DND-41 (cell line): ENCODE measurements around the gene COQ5.
"Not testable (repeated sequence)": the region's sequence is repeated elsewhere in the genome, so short reads cannot be mapped to it uniquely, and the experiment has no call there.

Experiments
- ATAC-seq: fragments of 200-7000 bp; cut with Tn5 transposase; 3 replicates; pipeline ENCODE4 v1.9.1; 2021; ENCODE audit warnings: low read depth; ENCODE audit not compliant: insufficient read depth
- DNase-seq: peaks from one replicate; pipeline ENCODE4 v3.0.0-alpha.2; 2020
- H2AFZ ChIP-seq: 2 replicates; pipeline ENCODE4 v1.6.0; 2012; ENCODE audit warnings: low read depth, low read length
- H3K27ac ChIP-seq: 2 replicates; pipeline ENCODE4 v1.5.1; 2012; ENCODE audit warnings: low read length, inconsistent platforms
- H3K27me3 ChIP-seq: fragments of 200-600 bp; sonication (generic); 2 replicates; pipeline ENCODE4 v1.6.0; 2012; ENCODE audit warnings: low read length, mild to moderate bottlenecking, inconsistent platforms; ENCODE audit not compliant: insufficient read depth, poor library complexity
- H3K36me3 ChIP-seq: 2 replicates; pipeline ENCODE4 v1.5.1; 2012; ENCODE audit warnings: low read length, inconsistent platforms; ENCODE audit not compliant: insufficient read depth
- H3K4me1 ChIP-seq: 2 replicates; pipeline ENCODE4 v1.5.1; 2012; ENCODE audit warnings: mild to moderate bottlenecking, low read length; ENCODE audit not compliant: insufficient read depth
- H3K4me2 ChIP-seq: 2 replicates; pipeline ENCODE4 v1.6.0; 2012; ENCODE audit warnings: mild to moderate bottlenecking, moderate library complexity, low read length, inconsistent platforms; ENCODE audit not compliant: insufficient read depth
- H3K4me3 ChIP-seq, 2 experiments: fragments of 200-600 bp in 1 of 2; shearing (Covaris generic) in 1 of 2; 2 replicates each; pipeline ENCODE4 v1.5.1; 2012 to 2016; ENCODE audit warnings: inconsistent platforms in 2 of 2, low read length in 2 of 2, mild to moderate bottlenecking in 2 of 2, low read depth in 1 of 2, moderate library complexity in 1 of 2
- H3K79me2 ChIP-seq: 2 replicates; pipeline ENCODE4 v1.6.0; 2012; ENCODE audit warnings: low read length, inconsistent platforms; ENCODE audit not compliant: insufficient read depth
- H3K9ac ChIP-seq: 2 replicates; pipeline ENCODE4 v1.6.0; 2012; ENCODE audit warnings: low read depth, mild to moderate bottlenecking, inconsistent platforms, low read length, moderate library complexity
- H3K9me3 ChIP-seq: 2 replicates; pipeline ENCODE4 v1.5.1; 2012; ENCODE audit warnings: low read length, moderate library complexity, mild to moderate bottlenecking, inconsistent platforms; ENCODE audit not compliant: insufficient read depth, severe bottlenecking
- H4K20me1 ChIP-seq: 2 replicates; pipeline ENCODE4 v1.6.0; 2012; ENCODE audit warnings: low read length; ENCODE audit not compliant: insufficient read depth
- EZH2 ChIP-seq: IDR thresholded peaks from 3 replicates; pipeline ENCODE4 v1.6.1; 2012; ENCODE audit warnings: borderline replicate concordance, low read depth, mild to moderate bottlenecking, moderate library complexity, low read length, inconsistent platforms; ENCODE audit not compliant: severe bottlenecking
- TF ChIP-seq, protein P1 (sequence below): IDR thresholded peaks from 2 replicates; pipeline ENCODE4 v1.5.1; 2012; ENCODE audit warnings: borderline replicate concordance, low read length, moderate library complexity, mild to moderate bottlenecking; ENCODE audit not compliant: poor library complexity, severe bottlenecking; ENCODE audit errors: extremely low read depth

Gene COQ5

DNA sequence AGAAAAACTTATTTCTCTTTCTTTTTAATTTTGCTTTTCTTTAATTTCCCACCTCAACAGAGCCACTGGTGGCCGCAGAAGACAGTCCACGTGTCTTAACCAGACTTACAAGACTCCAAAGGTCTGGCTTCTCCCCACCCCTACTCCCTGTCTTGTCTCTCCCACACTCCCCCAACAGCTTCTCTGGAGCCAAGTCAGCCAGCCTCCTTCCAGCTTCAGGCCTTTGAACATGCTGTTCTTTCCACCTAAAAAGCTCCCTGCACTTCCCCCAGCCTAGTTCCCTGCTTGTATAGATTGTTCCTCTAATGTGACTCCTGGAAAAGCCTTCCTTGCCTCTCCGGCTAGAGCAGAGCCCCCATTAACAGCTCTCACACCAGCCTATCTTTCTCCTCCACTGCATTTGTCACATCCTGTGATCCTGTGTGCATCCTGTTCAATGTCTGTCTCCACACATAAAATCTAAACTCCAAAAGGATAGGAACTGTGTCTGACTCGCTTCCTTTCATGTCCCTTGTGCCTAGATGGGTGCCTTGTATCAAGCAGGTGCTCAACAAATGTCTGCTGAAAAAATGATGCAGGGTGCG, 40.8 kb downstream of the COQ5 start:
- TF ChIP-seq, protein P1, sequence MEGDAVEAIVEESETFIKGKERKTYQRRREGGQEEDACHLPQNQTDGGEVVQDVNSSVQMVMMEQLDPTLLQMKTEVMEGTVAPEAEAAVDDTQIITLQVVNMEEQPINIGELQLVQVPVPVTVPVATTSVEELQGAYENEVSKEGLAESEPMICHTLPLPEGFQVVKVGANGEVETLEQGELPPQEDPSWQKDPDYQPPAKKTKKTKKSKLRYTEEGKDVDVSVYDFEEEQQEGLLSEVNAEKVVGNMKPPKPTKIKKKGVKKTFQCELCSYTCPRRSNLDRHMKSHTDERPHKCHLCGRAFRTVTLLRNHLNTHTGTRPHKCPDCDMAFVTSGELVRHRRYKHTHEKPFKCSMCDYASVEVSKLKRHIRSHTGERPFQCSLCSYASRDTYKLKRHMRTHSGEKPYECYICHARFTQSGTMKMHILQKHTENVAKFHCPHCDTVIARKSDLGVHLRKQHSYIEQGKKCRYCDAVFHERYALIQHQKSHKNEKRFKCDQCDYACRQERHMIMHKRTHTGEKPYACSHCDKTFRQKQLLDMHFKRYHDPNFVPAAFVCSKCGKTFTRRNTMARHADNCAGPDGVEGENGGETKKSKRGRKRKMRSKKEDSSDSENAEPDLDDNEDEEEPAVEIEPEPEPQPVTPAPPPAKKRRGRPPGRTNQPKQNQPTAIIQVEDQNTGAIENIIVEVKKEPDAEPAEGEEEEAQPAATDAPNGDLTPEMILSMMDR: no peak
- TF ChIP-seq EZH2: no peak
- H3K9me3 ChIP-seq: no peaks in the 10 kb centered on the region
- DNase-seq: no peak
- H3K36me3 ChIP-seq: peaks cover 5% of the 10 kb centered on the region; the same call in 1 of the 2 replicates
- H3K4me2 ChIP-seq: no peak overlapping the region
- ATAC-seq: no peak
- H3K9ac ChIP-seq: no peak overlapping the region
- H4K20me1 ChIP-seq: no peaks in the 10 kb centered on the region
- H3K27ac ChIP-seq: no peak overlapping the region
- H3K79me2 ChIP-seq: no peaks in the 10 kb centered on the region
- H3K4me3 ChIP-seq: no peak overlapping the region
- H2AFZ ChIP-seq: no peak overlapping the region
- H3K4me1 ChIP-seq: no peaks in the 10 kb centered on the region
- H3K27me3 ChIP-seq: no peaks in the 10 kb centered on the region

DNA sequence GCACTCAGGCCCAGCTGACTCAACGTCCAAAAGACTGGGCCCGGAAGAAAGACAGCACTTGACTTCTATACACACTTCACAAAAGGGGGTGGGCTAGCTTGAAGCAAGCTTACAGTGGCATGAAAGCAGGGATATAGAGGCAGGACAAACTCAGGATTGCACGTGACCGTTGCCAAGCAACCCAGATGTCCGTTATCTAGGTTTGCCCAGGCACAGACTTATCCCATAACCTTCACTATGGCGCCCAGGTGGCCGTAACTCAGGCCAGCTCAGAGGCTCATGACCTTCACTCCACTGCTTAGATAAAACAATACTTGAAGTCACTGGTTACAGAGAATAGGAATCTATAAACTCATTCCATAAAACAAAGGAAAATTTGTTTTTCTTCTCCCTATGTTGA, 41.4 kb downstream of the COQ5 start:
- H3K36me3 ChIP-seq, H3K79me2 ChIP-seq, H3K4me2 ChIP-seq, H3K4me1 ChIP-seq, ATAC-seq, DNase-seq, H3K9me3 ChIP-seq, H3K9ac ChIP-seq, H3K27ac ChIP-seq, H3K27me3 ChIP-seq, H3K4me3 ChIP-seq, H2AFZ ChIP-seq, H4K20me1 ChIP-seq: not testable (repeated sequence)

DNA sequence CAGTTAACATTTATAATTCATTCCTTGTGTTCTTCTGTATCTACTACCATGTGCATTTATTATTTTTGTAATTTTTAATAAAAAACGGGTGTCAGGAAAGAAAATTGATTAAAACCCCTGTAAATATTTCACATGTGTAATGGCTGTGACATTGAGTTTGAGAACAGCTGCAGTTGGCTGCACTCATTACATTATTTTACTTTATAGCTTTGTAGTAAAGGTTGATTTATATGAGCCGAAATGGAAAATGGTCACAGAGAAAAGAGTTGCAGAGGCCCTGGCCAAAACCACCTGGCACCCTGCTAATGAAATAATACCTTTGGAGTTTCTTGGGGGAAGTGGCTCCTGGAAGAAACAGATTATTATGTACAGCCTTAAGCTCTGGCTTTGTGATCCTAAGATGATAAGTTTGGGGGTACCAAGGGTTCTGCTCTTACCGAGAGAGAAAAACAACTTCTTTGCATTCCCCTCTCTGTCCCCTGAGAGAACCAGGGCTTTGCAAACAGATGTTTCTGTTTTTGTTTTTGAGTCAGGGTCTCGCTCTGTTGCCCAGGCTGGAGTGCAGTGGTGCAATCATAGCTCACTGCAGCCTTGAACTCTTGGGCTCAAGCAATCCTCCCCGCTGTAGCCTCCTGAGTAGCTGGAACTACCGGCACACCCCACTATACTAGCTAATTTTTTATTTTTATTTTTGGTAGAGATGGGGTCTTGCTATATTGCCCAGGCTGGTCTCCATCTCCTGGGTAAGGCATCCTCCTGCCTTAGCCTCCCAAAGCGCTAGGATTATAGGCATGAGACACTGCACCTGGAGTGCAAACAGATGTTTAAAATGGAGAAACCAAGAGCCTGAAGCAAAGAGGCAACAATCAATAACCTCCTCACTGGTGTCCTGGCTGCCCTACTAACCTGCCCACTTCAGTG, 42.7 kb downstream of the COQ5 start:
- Histone ChIP-seq H3K4me2 (no peak overlapping the region), H3K9ac (no peak overlapping the region)
- ATAC-seq: no peak

More for the DNA sequence above, 42.7 kb downstream of the COQ5 start:
- H3K36me3 ChIP-seq: peaks cover 4% of the 10 kb centered on the region; the same call in 1 of the 2 replicates
- H3K4me3 ChIP-seq: no peak overlapping the region
- no peaks in the 10 kb centered on the region for H3K4me1 ChIP-seq
- no peak overlapping the region for H2AFZ ChIP-seq
- no peaks in the 10 kb centered on the region for H3K9me3 ChIP-seq
- H4K20me1 ChIP-seq: no peaks in the 10 kb centered on the region
- no peak for DNase-seq
- no peak for TF ChIP-seq EZH2
- TF ChIP-seq, protein P1: no peak
- H3K27ac ChIP-seq: no peak overlapping the region
- H3K27me3 ChIP-seq: no peaks in the 10 kb centered on the region
- no peaks in the 10 kb centered on the region for H3K79me2 ChIP-seq
